ENCODE data around the gene CTBP2.

The CTBP2 gene

GRCh38 chr10:125169915-125170314 lies 9.6 kb upstream of the CTBP2 start:
- Mint-ChIP-seq H3K4me3 (no peak overlapping the region), H3K9me3 (no peaks in the 10 kb centered on the region), H3K27ac (no peak overlapping the region), H3K36me3 (ENCODE audit: low read depth) (no peaks in the 10 kb centered on the region), H3K27me3 (ENCODE audit: low read depth) (peaks cover 7% of the 10 kb centered on the region), H3K4me1 (no peaks in the 10 kb centered on the region)
- no peak for TF ChIP-seq CTCF (IDR thresholded peaks at IDR 0.05; ENCODE audit: unreplicated experiment in 3 of 3)

GRCh38 chr10:125169279-125169678 lies 8.9 kb upstream of the CTBP2 start:
- no peak for TF ChIP-seq CTCF (IDR thresholded peaks at IDR 0.05; ENCODE audit: unreplicated experiment in 3 of 3)
- Mint-ChIP-seq H3K9me3 (no peaks in the 10 kb centered on the region), H3K4me1 (no peaks in the 10 kb centered on the region), H3K27me3 (ENCODE audit: low read depth) (peaks cover 7% of the 10 kb centered on the region), H3K36me3 (ENCODE audit: low read depth) (no peaks in the 10 kb centered on the region), H3K4me3 (no peak overlapping the region), H3K27ac (no peak overlapping the region)

- Mint-ChIP-seq H3K4me1 (no peaks in the 10 kb centered on the region), H3K27ac (no peak overlapping the region), H3K27me3 (ENCODE audit: low read depth) (peaks cover 7% of the 10 kb centered on the region), H3K36me3 (ENCODE audit: low read depth) (no peaks in the 10 kb centered on the region), H3K4me3 (no peak overlapping the region), H3K9me3 (no peaks in the 10 kb centered on the region)
- TF ChIP-seq CTCF (IDR thresholded peaks at IDR 0.05; ENCODE audit: unreplicated experiment in 3 of 3): no peak
These were observed 6.3 kb upstream of the CTBP2 start for GRCh38 chr10:125166658-125167057.

GRCh38 chr10:125165584-125166573 lies 5.5 kb upstream of the CTBP2 start:
- Mint-ChIP-seq H3K27ac (peak overlapping the region in 1 of 3 experiments; percentile 6), H3K36me3 (ENCODE audit: low read depth) (no peaks in the 10 kb centered on the region), H3K27me3 (ENCODE audit: low read depth) (peaks cover 7% of the 10 kb centered on the region), H3K9me3 (no peaks in the 10 kb centered on the region), H3K4me3 (peak overlapping the region in 2 of 3 experiments; percentile 21 to 22), H3K4me1 (no peaks in the 10 kb centered on the region)
- TF ChIP-seq CTCF (IDR thresholded peaks at IDR 0.05; ENCODE audit: unreplicated experiment in 3 of 3): no peak

GRCh38 chr10:125164421-125164820 lies 4.1 kb upstream of the CTBP2 start:
- TF ChIP-seq CTCF (IDR thresholded peaks at IDR 0.05; ENCODE audit: unreplicated experiment in 3 of 3): no peak
- peak overlapping the region in 2 of 3 experiments; percentile 32 to 63 for H3K27ac Mint-ChIP-seq
- H3K27me3 Mint-ChIP-seq (ENCODE audit: low read depth): no peaks in the 10 kb centered on the region
- no peaks in the 10 kb centered on the region for H3K36me3 Mint-ChIP-seq (ENCODE audit: low read depth)
- H3K9me3 Mint-ChIP-seq: no peaks in the 10 kb centered on the region
- H3K4me3 Mint-ChIP-seq: peak overlapping the region; percentile 59 to 76 (median 61)
- no peaks in the 10 kb centered on the region for H3K4me1 Mint-ChIP-seq
